GM12891 (cell line): ENCODE measurements around the gene PPP1R3F.

ENCODE experiments used
- POLR2A ChIP-seq: IDR thresholded peaks from 2 replicates; pipeline ENCODE4 v1.6.1; 2011; ENCODE audit warnings: low read depth, low read length, control low read depth
- POLR2AphosphoS5 ChIP-seq: IDR thresholded peaks from 2 replicates; pipeline ENCODE4 v1.6.1; 2011; ENCODE audit warnings: low read depth, low read length, control low read depth
- POU2F2 ChIP-seq: IDR thresholded peaks from 2 replicates; pipeline ENCODE4 v1.6.1; 2011; ENCODE audit warnings: low read depth, mild to moderate bottlenecking, control low read depth, low read length, moderate library complexity
- SPI1 ChIP-seq: IDR thresholded peaks from 2 replicates; pipeline ENCODE4 v1.6.1; 2011; ENCODE audit warnings: low read depth, low read length, control low read depth
- TAF1 ChIP-seq: IDR thresholded peaks from 2 replicates; pipeline ENCODE4 v1.6.1; 2011; ENCODE audit warnings: low read depth, low read length, control low read depth

DNA sequence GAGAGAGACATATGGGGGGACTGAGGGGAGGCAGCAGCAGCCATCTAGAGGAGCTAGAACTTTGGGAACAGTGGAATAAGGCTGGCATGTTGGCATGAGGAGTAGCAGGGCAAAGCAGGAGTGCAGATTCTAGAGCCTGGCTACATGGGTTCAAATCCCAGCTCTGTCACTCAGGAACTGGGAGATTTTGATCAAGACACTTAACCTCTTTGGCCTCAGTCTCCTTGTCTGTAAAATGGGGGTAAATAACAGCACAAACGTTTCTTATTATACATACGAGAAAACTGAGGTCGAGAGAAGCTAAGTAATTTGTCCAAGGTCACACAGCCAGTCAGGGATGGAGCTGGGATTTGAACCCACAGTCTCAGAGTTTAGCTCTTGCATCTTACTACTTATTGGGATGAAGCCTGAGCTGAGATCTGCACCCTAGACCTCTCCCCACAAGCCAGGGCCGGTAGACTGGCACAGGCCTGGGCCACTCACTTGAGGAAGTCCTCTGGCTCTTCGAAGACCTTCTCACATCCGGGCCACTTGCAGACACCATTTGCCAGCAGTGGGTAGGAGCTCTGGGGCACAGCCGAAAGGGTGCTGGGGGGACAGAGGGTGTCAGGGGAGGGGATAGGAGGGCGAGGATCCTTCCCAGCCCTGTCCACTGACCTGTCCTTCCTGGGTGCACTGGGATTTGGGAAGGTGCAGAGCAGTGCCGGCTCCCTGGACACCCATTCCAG lies 13.2 kb upstream of the PPP1R3F start:
- TF ChIP-seq POLR2A (no peak), TAF1 (no peak), POLR2AphosphoS5 (no peak), POU2F2 (no peak), SPI1 (no peak)
